DMS114 treated with DMSO at 0.1 percent for 48 hours (cell line): ENCODE data around the gene RUFY1.
"Not testable (repeated sequence)": the region's sequence is repeated elsewhere in the genome, so short reads cannot be mapped to it uniquely, and the experiment has no call there.

Experiments
- DNase-seq: peaks from one replicate; lab custom pipeline; 2025; ENCODE audit not compliant: unreplicated experiment; lab: John Stamatoyannopoulos, UW

Gene RUFY1

DNA sequence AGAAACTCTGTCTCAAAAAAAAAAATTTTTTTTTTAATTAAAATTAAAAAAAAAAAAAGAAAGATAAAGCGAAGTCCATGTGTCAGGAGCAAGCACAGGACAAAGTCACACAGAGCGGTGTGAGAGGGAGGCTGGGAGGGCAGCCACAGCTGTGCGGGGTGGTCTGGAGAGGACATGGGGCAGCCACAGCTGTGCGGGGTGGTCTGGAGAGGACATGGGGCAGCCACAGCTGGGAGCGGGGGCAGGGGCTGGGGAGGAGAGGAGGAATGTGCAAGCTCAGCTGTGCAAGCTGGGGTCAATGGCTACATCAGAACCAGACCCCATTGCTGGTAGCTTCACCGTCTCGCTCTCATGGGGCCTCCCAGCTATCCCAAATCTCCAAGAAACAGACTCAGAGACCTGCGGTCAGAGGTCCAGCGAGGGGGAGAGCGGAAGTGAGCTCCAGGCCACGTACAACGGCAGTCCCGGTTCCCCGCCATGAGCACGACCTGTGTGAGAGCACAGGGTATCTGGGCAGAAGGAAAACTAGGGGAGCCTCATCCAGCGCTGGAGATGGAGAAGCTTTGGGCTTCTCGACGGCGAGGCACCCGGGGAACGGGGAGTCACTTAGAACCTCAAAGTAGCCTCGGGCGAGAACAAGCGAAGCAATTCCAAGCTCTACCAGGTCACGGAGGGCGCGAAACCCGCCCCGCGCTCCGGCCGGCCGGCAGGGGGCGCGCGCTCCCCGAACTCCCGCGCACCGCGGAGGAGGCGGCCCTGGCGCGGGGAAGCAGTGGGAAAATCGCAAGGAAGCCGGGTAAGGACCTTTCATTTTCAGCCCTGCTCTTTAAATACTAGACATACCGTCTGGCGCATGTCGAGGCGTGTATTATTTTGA, 107.2 kb downstream of the RUFY1 start:
- DNase-seq = not testable (repeated sequence)

- not testable (repeated sequence) for DNase-seq
Measured at GRCh38 chr5:179658179-179658856, 108.0 kb downstream of the RUFY1 start.
